ENCODE data around the gene ARHGEF17.

The ARHGEF17 gene

GRCh38 chr11:73314117-73314961 is 6.3 kb downstream of the ARHGEF17 start:
- DNase-seq (ENCODE audit: low spot score) = no peak

GRCh38 chr11:73315293-73316020 is 7.4 kb downstream of the ARHGEF17 start:
- DNase-seq (ENCODE audit: low spot score) = no peak

- no peak for DNase-seq (ENCODE audit: low spot score)
These were observed 8.3 kb downstream of the ARHGEF17 start for GRCh38 chr11:73316422-73316821.

GRCh38 chr11:73317373-73317772 is 9.3 kb downstream of the ARHGEF17 start:
- no peak for DNase-seq (ENCODE audit: low spot score)

GRCh38 chr11:73317803-73318202 is 9.7 kb downstream of the ARHGEF17 start:
- no peak for DNase-seq (ENCODE audit: low spot score)

- no peak for DNase-seq (ENCODE audit: low spot score)
These were observed 10.5 kb downstream of the ARHGEF17 start for GRCh38 chr11:73318501-73319011.

GRCh38 chr11:73320763-73321603 is 12.9 kb downstream of the ARHGEF17 start:
- DNase-seq (ENCODE audit: low spot score) = no peak

GRCh38 chr11:73321604-73322381 is 13.7 kb downstream of the ARHGEF17 start:
- DNase-seq (ENCODE audit: low spot score) = no peak

- DNase-seq (ENCODE audit: low spot score) = no peak
These were observed 14.6 kb downstream of the ARHGEF17 start for GRCh38 chr11:73322382-73323306.

GRCh38 chr11:73323464-73323863 is 15.4 kb downstream of the ARHGEF17 start:
- no peak for DNase-seq (ENCODE audit: low spot score)

- no peak for DNase-seq (ENCODE audit: low spot score)
These were observed 16.0 kb downstream of the ARHGEF17 start for GRCh38 chr11:73324116-73324515.

GRCh38 chr11:73324665-73325035 is 16.6 kb downstream of the ARHGEF17 start:
- DNase-seq (ENCODE audit: low spot score) = no peak

- DNase-seq (ENCODE audit: low spot score) = no peak
These were observed 17.2 kb downstream of the ARHGEF17 start for GRCh38 chr11:73325036-73325981.

GRCh38 chr11:73326929-73327811 is 19.1 kb downstream of the ARHGEF17 start:
- DNase-seq (ENCODE audit: low spot score) = no peak

GRCh38 chr11:73327812-73328364 is 19.8 kb downstream of the ARHGEF17 start:
- DNase-seq (ENCODE audit: low spot score) = no peak

- DNase-seq (ENCODE audit: low spot score) = no peak
These were observed 22.6 kb downstream of the ARHGEF17 start for GRCh38 chr11:73330569-73331093.

GRCh38 chr11:73331138-73331916 is 23.3 kb downstream of the ARHGEF17 start:
- DNase-seq (ENCODE audit: low spot score) = no peak
